H1 (cell line): ENCODE results near the gene NOC4L. TPM values are rescaled to one million over a fixed set of nuclear protein-coding genes. Genes with fewer than 3 reads are reported as not detected.

ENCODE experiments used
- CTCF ChIA-PET: fragments of 300-600 bp; sonication (Branson Sonifier 250); formaldehyde crosslinking; loops from one replicate; lab custom pipeline; 2021; ENCODE audit not compliant: partially characterized antibody; lab: Charles Lee
- POLR2A ChIA-PET: fragments of 300-600 bp; sonication (Branson Sonifier 250); formaldehyde crosslinking; loops from one replicate; lab custom pipeline; 2021; ENCODE audit warnings: inconsistent platforms; ENCODE audit not compliant: partially characterized antibody; lab: Charles Lee
- DNase-seq, 2 experiments: peaks; one replicate each; pipeline versions ENCODE4 v3.0.0 to v3.0.0-alpha.2; 2010 to 2022; ENCODE audit warnings: low spot score in 2 of 2, low read depth in 1 of 2, mixed read lengths in 1 of 2
- FAIRE-seq: peaks from 2 replicates; lab custom pipeline; 2011; peaks lifted over from hg19 to GRCh38; lab: Jason Lieb, UNC
- H2AFZ ChIP-seq: 2 replicates; pipeline ENCODE4 v1.8.1; 2012; ENCODE audit warnings: low read length, inconsistent platforms
- H2AK5ac ChIP-seq: 2 replicates; pipeline ENCODE4 v1.6.1; 2013; ENCODE audit warnings: low read depth, low read length
- H2BK120ac ChIP-seq: replicated peaks from 2 replicates; pipeline ENCODE3; 2013; ENCODE audit warnings: low read depth, low read length, inconsistent platforms
- H2BK12ac ChIP-seq: 2 replicates; pipeline ENCODE4 v1.6.1; 2013; ENCODE audit warnings: low read depth, low read length
- H2BK15ac ChIP-seq: 2 replicates; pipeline ENCODE4 v1.6.1; 2013; ENCODE audit warnings: low read length
- H2BK20ac ChIP-seq: 2 replicates; pipeline ENCODE4 v1.6.1; 2013; ENCODE audit warnings: low read length
- H2BK5ac ChIP-seq: 2 replicates; pipeline ENCODE4 v1.6.1; 2013; ENCODE audit warnings: low read depth, low read length
- H3K14ac ChIP-seq: 2 replicates; pipeline ENCODE4 v1.6.1; 2013; ENCODE audit warnings: inconsistent platforms; ENCODE audit not compliant: insufficient read length
- H3K18ac ChIP-seq: 2 replicates; pipeline ENCODE4 v1.6.1; 2013; ENCODE audit warnings: low read length; ENCODE audit errors: extremely low read depth
- H3K23ac ChIP-seq: 2 replicates; pipeline ENCODE4 v1.6.1; 2013; ENCODE audit warnings: inconsistent platforms; ENCODE audit not compliant: insufficient read length
- H3K23me2 ChIP-seq: 2 replicates; pipeline ENCODE4 v1.6.1; 2013; ENCODE audit warnings: low read depth, low read length
- H3K27ac ChIP-seq: 2 replicates; pipeline ENCODE4 v1.6.1; 2011; ENCODE audit warnings: low read depth, low read length, inconsistent platforms
- H3K27me3 ChIP-seq, 4 experiments: replicated peaks in 1 of 4; 1 replicate in 1 of 4; 2 replicates in 3 of 4; pipeline versions ENCODE4 v1.6.1 to v1.8.1; 2011 to 2013; ENCODE audit warnings: low read length in 3 of 4, mild to moderate bottlenecking in 3 of 4, inconsistent platforms in 2 of 4, mixed read lengths in 2 of 4, moderate library complexity in 1 of 4; ENCODE audit not compliant: control insufficient read depth in 3 of 4, insufficient read depth in 3 of 4; ENCODE audit errors: extremely low read depth in 1 of 4
- H3K36me3 ChIP-seq, 4 experiments: 2 replicates each; pipeline versions ENCODE4 v1.6.1 to v1.8.1; 2011 to 2013; ENCODE audit warnings: mild to moderate bottlenecking in 4 of 4, low read length in 3 of 4, moderate library complexity in 2 of 4, control low read depth in 1 of 4, inconsistent platforms in 1 of 4; ENCODE audit not compliant: insufficient read depth in 4 of 4, control insufficient read depth in 2 of 4
- H3K4ac ChIP-seq: replicated peaks from 2 replicates; pipeline ENCODE3; 2013; ENCODE audit warnings: low read length, low read depth, mixed read lengths, inconsistent platforms; ENCODE audit not compliant: insufficient read length
- H3K4me1 ChIP-seq, 4 experiments: replicated peaks in 1 of 4; 1 replicate in 1 of 4; 2 replicates in 3 of 4; pipeline versions ENCODE4 v1.6.1 to v1.8.1; 2011 to 2013; ENCODE audit warnings: low read length in 3 of 4, inconsistent platforms in 2 of 4, mixed read lengths in 1 of 4; ENCODE audit not compliant: insufficient read depth in 4 of 4, control insufficient read depth in 3 of 4
- H3K4me2 ChIP-seq, 2 experiments: 2 replicates each; pipeline versions ENCODE4 v1.6.1 to v1.8.1; 2011 to 2013; ENCODE audit warnings: low read depth in 2 of 2, low read length in 2 of 2, control low read depth in 1 of 2, inconsistent platforms in 1 of 2, mild to moderate bottlenecking in 1 of 2; ENCODE audit not compliant: insufficient read depth in 1 of 2
- H3K4me3 ChIP-seq, 4 experiments: fragments of 200-600, 300-600 bp in 1 of 4; sonication (generic), shearing (Covaris generic), sonication (Bioruptor Twin) in 1 of 4; 2 replicates each; pipeline versions ENCODE4 v1.5.1 to v1.8.1; 2011 to 2016; ENCODE audit warnings: low read length in 4 of 4, low read depth in 3 of 4, control low read depth in 2 of 4, inconsistent platforms in 2 of 4, mild to moderate bottlenecking in 2 of 4, mixed read lengths in 1 of 4, moderate library complexity in 1 of 4; ENCODE audit not compliant: insufficient read depth in 2 of 4; ENCODE audit errors: extremely low read depth in 1 of 4
- H3K56ac ChIP-seq: replicated peaks from 2 replicates; pipeline ENCODE3; 2013; ENCODE audit warnings: low read depth, mild to moderate bottlenecking, mixed read lengths, low read length, inconsistent platforms; ENCODE audit not compliant: insufficient read length
- H3K79me1 ChIP-seq: 2 replicates; pipeline ENCODE4 v1.6.1; 2013; ENCODE audit warnings: low read depth, low read length, control low read depth
- H3K79me2 ChIP-seq, 2 experiments: 2 replicates each; pipeline versions ENCODE4 v1.6.1 to v1.8.1; 2012 to 2013; ENCODE audit warnings: low read length in 2 of 2, mild to moderate bottlenecking in 2 of 2, inconsistent platforms in 1 of 2; ENCODE audit not compliant: insufficient read depth in 2 of 2, control insufficient read depth in 1 of 2
- H3K9ac ChIP-seq, 4 experiments: replicated peaks in 1 of 4; 1 replicate in 1 of 4; 2 replicates in 3 of 4; pipeline versions ENCODE4 v1.6.1 to v1.8.1; 2011 to 2013; ENCODE audit warnings: low read depth in 3 of 4, low read length in 3 of 4, control low read depth in 2 of 4, mild to moderate bottlenecking in 2 of 4, moderate library complexity in 2 of 4, inconsistent platforms in 1 of 4; ENCODE audit errors: extremely low read depth in 1 of 4
- H3K9me3 ChIP-seq, 2 experiments: 2 replicates each; pipeline versions ENCODE4 v1.6.1 to v1.8.1; 2012 to 2013; ENCODE audit warnings: mild to moderate bottlenecking in 2 of 2, moderate library complexity in 2 of 2, control low read depth in 1 of 2, inconsistent platforms in 1 of 2, low read depth in 1 of 2, low read length in 1 of 2, mixed read lengths in 1 of 2; ENCODE audit not compliant: insufficient read depth in 2 of 2
- H4K20me1 ChIP-seq, 2 experiments: replicated peaks in 1 of 2; 2 replicates each; pipeline versions ENCODE3 to v1.8.1; 2011 to 2013; ENCODE audit warnings: inconsistent platforms in 2 of 2, low read length in 2 of 2, mild to moderate bottlenecking in 1 of 2; ENCODE audit not compliant: insufficient read depth in 2 of 2, control insufficient read depth in 1 of 2
- H4K5ac ChIP-seq: 2 replicates; pipeline ENCODE4 v1.6.1; 2013; ENCODE audit warnings: low read length, low read depth, mixed read lengths, inconsistent platforms; ENCODE audit not compliant: insufficient read length
- H4K8ac ChIP-seq: 2 replicates; pipeline ENCODE4 v1.8.0; 2013; ENCODE audit warnings: mild to moderate bottlenecking, moderate library complexity, low read length, inconsistent platforms; ENCODE audit not compliant: insufficient read depth; ENCODE audit errors: extremely low read depth
- H4K91ac ChIP-seq: replicated peaks from 2 replicates; pipeline ENCODE3; 2013; ENCODE audit warnings: low read length, mixed read lengths, inconsistent platforms; ENCODE audit not compliant: insufficient read length
- NANOG ChIP-seq: IDR thresholded peaks from 2 replicates; pipeline ENCODE4 v1.6.1; 2011; ENCODE audit warnings: low read length, low read depth, mild to moderate bottlenecking, inconsistent platforms; ENCODE audit not compliant: insufficient read depth, poor library complexity, severe bottlenecking
- RBBP5 ChIP-seq: IDR thresholded peaks from 2 replicates; pipeline ENCODE4 v1.7.1; 2012; ENCODE audit warnings: low read depth, mild to moderate bottlenecking, inconsistent platforms, low read length, moderate library complexity, borderline replicate concordance
- USF2 ChIP-seq: IDR thresholded peaks from 2 replicates; pipeline ENCODE4 v1.6.1; 2011; ENCODE audit warnings: low read length, improper control_type of control experiment
- WGBS, 2 experiments: shearing (Covaris generic) in 1 of 2; methylation state at CpG; one replicate each; pipeline versions ENCODE4 v1.1.6 to v1.1.7; 2013 to 2015; ENCODE audit warnings: low lambda C conversion rate in 2 of 2, mixed read lengths in 2 of 2, inconsistent platforms in 1 of 2, low coverage in 1 of 2, missing lambda C conversion rate in 1 of 2; ENCODE audit not compliant: insufficient replicate concordance in 2 of 2, insufficient coverage in 1 of 2, insufficient read length in 1 of 2; ENCODE audit errors: extremely low coverage in 1 of 2, missing lambda C conversion rate in 1 of 2; 5-methylcytosine and 5-hydroxymethylcytosine counted together
- polyA plus RNA-seq, 7 experiments: library from polyadenylated mRNA; depleted of rRNA in 3 of 7; stranded (reverse) in 5 of 7; unstranded in 2 of 7; fragments of >200 nt in 5 of 7; fragments of 200-250 nt in 2 of 7; gene quantifications; 1 replicate in 5 of 7; 2 replicates in 1 of 7; 4 replicates in 1 of 7; pipeline versions ENCODE4 v1.2.1 to v1.2.3, GENCODE V29; 2011 to 2013; ENCODE audit warnings: missing spikeins in 2 of 7, mixed read lengths in 2 of 7
- total RNA-seq: library from RNA; stranded (reverse); fragmentation: NEBNext Ultra II Directional; extraction: Animal tissue kit (Norgen Biotek cat#: 25700); gene quantifications from 2 replicates; pipeline ENCODE4 v1.2.1, GENCODE V29; 2021

The NOC4L gene
- total and polyA plus RNA-seq, 2 of the 8 experiments (the other 6 are each of a cell fraction or from before 2014, with no cell fraction given) = 26.8 to 40.3 TPM

DNA sequence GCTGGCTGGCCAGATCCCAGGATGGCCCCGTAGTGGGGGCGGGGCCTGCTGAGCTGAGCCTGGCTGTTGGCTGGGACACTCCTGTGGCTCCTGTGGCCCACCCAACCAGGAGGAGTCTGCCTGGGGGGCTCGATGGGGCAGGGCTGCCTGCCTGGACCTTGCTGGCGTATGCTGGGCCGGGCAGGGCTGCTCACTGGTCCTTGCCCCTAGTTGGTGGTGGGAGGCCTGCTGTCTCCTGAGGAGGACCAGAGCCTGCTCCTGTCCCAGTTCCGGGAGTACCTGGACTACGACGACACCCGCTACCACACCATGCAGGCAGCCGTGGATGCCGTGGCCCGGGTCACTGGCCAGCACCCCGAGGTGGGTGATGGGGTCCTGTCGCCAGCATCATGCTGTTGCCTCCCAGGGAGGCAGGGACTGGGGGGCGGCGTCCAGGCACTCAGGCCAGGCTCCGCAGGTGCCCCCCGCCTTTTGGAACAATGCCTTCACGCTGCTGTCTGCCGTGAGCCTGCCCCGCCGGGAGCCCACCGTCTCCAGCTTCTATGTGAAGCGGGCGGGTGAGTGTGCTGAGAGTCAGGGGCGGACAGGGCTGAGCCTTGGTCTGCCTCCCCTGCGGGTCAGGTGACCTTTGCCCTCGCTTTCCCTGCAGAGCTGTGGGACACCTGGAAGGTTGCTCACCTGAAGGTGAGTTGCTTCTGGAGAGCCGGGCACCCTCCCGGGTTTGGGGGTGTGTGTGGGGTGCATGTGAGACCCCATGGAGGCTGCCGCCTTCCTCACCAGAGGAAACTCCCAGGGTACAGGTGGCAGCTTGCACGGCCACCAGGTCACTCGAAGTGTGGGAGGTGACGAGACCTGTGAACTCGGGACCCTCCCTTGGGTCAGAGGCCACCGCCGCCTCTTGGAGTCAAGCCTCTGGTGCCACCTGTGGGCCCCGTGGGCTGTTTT, 3.4 kb downstream of the NOC4L start:
- FAIRE-seq (no peak), DNase-seq (no peak)
- Histone ChIP-seq H3K18ac (no peak overlapping the region), H3K23me2 (peaks cover 13% of the 10 kb centered on the region; the same call in 1 of the 2 replicates), H4K5ac (no peak overlapping the region), H3K4me2 (no peak overlapping the region), H3K14ac (no peak overlapping the region), H3K4me3 (no peak overlapping the region), H3K56ac (no peak overlapping the region), H2AFZ (no peak overlapping the region), H3K9me3 (peaks cover 0 to 3% of the 10 kb centered on the region in 2 experiments; a peak in 1 of 4 replicates), H4K8ac (no peak overlapping the region; the same call in 1 of the 2 replicates), H3K4me1 (peaks cover 0 to 13% (median 4%) of the 10 kb centered on the region in 4 experiments; a peak in 5 of 7 replicates), H3K27me3 (no peaks in the 10 kb centered on the region), H4K91ac (no peak overlapping the region), H3K27ac (no peak overlapping the region), H3K36me3 (peaks cover 0 to 28% (median 7%) of the 10 kb centered on the region in 4 experiments; a peak in 5 of 8 replicates), H2BK15ac (no peak overlapping the region), H3K23ac (no peak overlapping the region), H2BK12ac (no peak overlapping the region), H4K20me1 (peaks cover 6 to 12% of the 10 kb centered on the region in 2 experiments), H2BK5ac (no peak overlapping the region), H2AK5ac (no peak overlapping the region), H3K79me1 (peaks cover 26% of the 10 kb centered on the region), H3K9ac (no peak overlapping the region), H3K4ac (no peak overlapping the region), H3K79me2 (peaks cover 4 to 34% of the 10 kb centered on the region in 2 experiments; a peak in 3 of 4 replicates), H2BK120ac (no peak overlapping the region), H2BK20ac (no peak overlapping the region)
- ChIA-PET CTCF (interaction anchor here (0.8 kb wide), 1 partner anchor 281 kb away, joined by 3 read pairs; no protein-coding TSS in a partner anchor), POLR2A (interaction anchor here (0.8 kb wide), 2 partner anchors 9 to 11 kb away, joined by 3 to 5 read pairs; no protein-coding TSS in a partner anchor)
- WGBS, 2 experiments = 94% methylated on average over 38 of the region's 38 CpGs; no CpG with 5 or more reads in 1 of the 2 experiments
- TF ChIP-seq USF2 = no peak
- no peak for TF ChIP-seq NANOG
- TF ChIP-seq RBBP5 = no peak
